GM12892 (cell line): ENCODE data around the gene AGK.

Source experiments
- POLR2A ChIP-seq: IDR thresholded peaks from 2 replicates; pipeline ENCODE4 v1.6.1; 2011; ENCODE audit warnings: low read depth, low read length, control low read depth
- POLR2AphosphoS5 ChIP-seq: IDR thresholded peaks from 2 replicates; pipeline ENCODE4 v1.6.1; 2011; ENCODE audit warnings: low read depth, low read length, control low read depth

GRCh38 chr7:141588912-141589311, 37.7 kb downstream of the AGK start:
- TF ChIP-seq POLR2AphosphoS5 (no peak), POLR2A (no peak)
